Mesenchymal stem cell (in vitro differentiated cells and primary cell): ENCODE data around the gene PARD3.

Source experiments
- DNase-seq: peaks from one replicate; pipeline ENCODE4 v3.0.0-alpha.2; 2013
- H2AFZ ChIP-seq: one replicate; pipeline ENCODE4 v1.6.1; 2013; ENCODE audit warnings: low read depth, mild to moderate bottlenecking, control low read depth, inconsistent platforms, low read length, moderate library complexity
- H2AK5ac ChIP-seq: 2 replicates; pipeline ENCODE4 v1.6.1; 2013; ENCODE audit warnings: low read length, moderate library complexity, mild to moderate bottlenecking, inconsistent platforms; ENCODE audit not compliant: severe bottlenecking
- H2BK120ac ChIP-seq: one replicate; pipeline ENCODE4 v1.6.1; 2013; ENCODE audit warnings: low read depth, mild to moderate bottlenecking, inconsistent platforms, low read length, moderate library complexity
- H2BK12ac ChIP-seq, 2 experiments: one replicate each; pipeline ENCODE4 v1.6.1; 2013; ENCODE audit warnings: inconsistent platforms in 2 of 2, low read length in 2 of 2, mild to moderate bottlenecking in 2 of 2, moderate library complexity in 2 of 2, control low read depth in 1 of 2
- H2BK15ac ChIP-seq: one replicate; pipeline ENCODE4 v1.6.1; 2013; ENCODE audit warnings: mild to moderate bottlenecking, low read depth, inconsistent platforms; ENCODE audit not compliant: poor library complexity, severe bottlenecking
- H2BK5ac ChIP-seq: 2 replicates; pipeline ENCODE4 v1.6.1; 2013; ENCODE audit warnings: low read depth, mild to moderate bottlenecking, low read length, control low read depth, inconsistent platforms; ENCODE audit not compliant: poor library complexity, severe bottlenecking
- H3K14ac ChIP-seq, 2 experiments: one replicate each; pipeline ENCODE4 v1.6.1; 2013; ENCODE audit warnings: inconsistent platforms in 2 of 2, low read length in 2 of 2, control low read depth in 1 of 2, mild to moderate bottlenecking in 1 of 2, moderate library complexity in 1 of 2
- H3K18ac ChIP-seq, 2 experiments: one replicate each; pipeline ENCODE4 v1.6.1; 2013; ENCODE audit warnings: inconsistent platforms in 2 of 2, low read length in 2 of 2, control low read depth in 1 of 2, low read depth in 1 of 2, mild to moderate bottlenecking in 1 of 2
- H3K23ac ChIP-seq, 2 experiments: one replicate each; pipeline ENCODE4 v1.6.1; 2013; ENCODE audit warnings: inconsistent platforms in 2 of 2, low read length in 2 of 2, mild to moderate bottlenecking in 2 of 2, moderate library complexity in 2 of 2, control low read depth in 1 of 2
- H3K27ac ChIP-seq: 2 replicates; pipeline ENCODE4 v1.5.1; 2013; ENCODE audit warnings: mild to moderate bottlenecking, moderate library complexity, low read length, control low read depth, inconsistent platforms; ENCODE audit not compliant: poor library complexity, severe bottlenecking
- H3K27me3 ChIP-seq, 2 experiments: 2 replicates each; pipeline versions ENCODE4 v1.6.1 to v1.7.0; 2013; ENCODE audit warnings: low read length in 2 of 2, mild to moderate bottlenecking in 2 of 2, moderate library complexity in 2 of 2, control low read depth in 1 of 2, inconsistent platforms in 1 of 2; ENCODE audit not compliant: control insufficient read depth in 1 of 2, insufficient read depth in 1 of 2
- H3K36me3 ChIP-seq, 2 experiments: 2 replicates each; pipeline versions ENCODE4 v1.6.1 to v1.7.0; 2013; ENCODE audit warnings: low read length in 2 of 2, control low read depth in 1 of 2, inconsistent platforms in 1 of 2, low read depth in 1 of 2, mild to moderate bottlenecking in 1 of 2; ENCODE audit not compliant: insufficient read depth in 2 of 2, control insufficient read depth in 1 of 2
- H3K4ac ChIP-seq, 2 experiments: one replicate each; pipeline ENCODE4 v1.6.1; 2013; ENCODE audit warnings: inconsistent platforms in 2 of 2, low read length in 2 of 2, mild to moderate bottlenecking in 2 of 2, moderate library complexity in 2 of 2, control low read depth in 1 of 2, low read depth in 1 of 2
- H3K4me1 ChIP-seq: 2 replicates; pipeline ENCODE4 v1.6.1; 2013; ENCODE audit warnings: low read depth, low read length, control low read depth; ENCODE audit not compliant: control insufficient read depth, insufficient read depth
- H3K4me2 ChIP-seq: 2 replicates; pipeline ENCODE4 v1.6.1; 2013; ENCODE audit warnings: low read length, mild to moderate bottlenecking, inconsistent platforms; ENCODE audit not compliant: poor library complexity, severe bottlenecking
- H3K4me3 ChIP-seq, 2 experiments: 2 replicates each; pipeline versions ENCODE4 v1.5.1 to v1.7.0; 2013; ENCODE audit warnings: low read length in 2 of 2, mild to moderate bottlenecking in 2 of 2, control low read depth in 1 of 2, low read depth in 1 of 2; ENCODE audit not compliant: insufficient read depth in 1 of 2
- H3K79me1 ChIP-seq: replicated peaks from 2 replicates; pipeline ENCODE4 v1.6.1; 2013; ENCODE audit warnings: mild to moderate bottlenecking, control low read depth, low read length, inconsistent platforms; ENCODE audit not compliant: poor library complexity, severe bottlenecking
- H3K9ac ChIP-seq: 2 replicates; pipeline ENCODE4 v1.7.0; 2013; ENCODE audit warnings: mild to moderate bottlenecking, low read length, moderate library complexity
- H3K9me3 ChIP-seq: 2 replicates; pipeline ENCODE4 v1.7.0; 2013; ENCODE audit warnings: mild to moderate bottlenecking, low read length; ENCODE audit not compliant: control insufficient read depth
- H4K8ac ChIP-seq: one replicate; pipeline ENCODE4 v1.6.1; 2013; ENCODE audit warnings: inconsistent platforms, mild to moderate bottlenecking, low read length, moderate library complexity
- H4K91ac ChIP-seq: one replicate; pipeline ENCODE4 v1.6.1; 2013; ENCODE audit warnings: mild to moderate bottlenecking, low read length, inconsistent platforms
- WGBS: methylation state at CpG from one replicate; pipeline ENCODE4 v1.1.7; 2013; ENCODE audit warnings: mixed read lengths; 5-methylcytosine and 5-hydroxymethylcytosine counted together

Gene PARD3

DNA sequence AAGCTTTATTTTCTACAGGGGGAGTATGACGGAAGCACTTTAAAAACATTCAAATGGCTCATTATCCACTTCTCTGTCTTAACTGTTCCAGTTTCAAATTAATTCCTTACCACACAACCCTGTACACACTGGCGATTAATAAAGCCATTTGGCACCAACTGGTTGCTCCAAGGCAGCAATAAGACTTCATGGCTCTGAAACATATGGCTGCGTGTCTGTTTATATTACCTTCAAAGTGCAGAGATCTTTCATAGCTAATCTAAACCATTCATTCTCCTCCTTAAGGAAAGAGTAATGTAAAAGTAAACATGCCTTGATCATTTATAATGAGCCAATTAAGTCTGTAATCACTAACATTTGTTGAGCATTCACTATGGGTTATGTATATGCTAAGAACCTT is 325.7 kb downstream of the PARD3 start:
- H2BK120ac ChIP-seq = no peak overlapping the region
- 100% methylated on average over 3 of the region's 3 CpGs for WGBS
- peaks cover 0 to 9% of the 10 kb centered on the region in 2 experiments for H3K36me3 ChIP-seq

DNA sequence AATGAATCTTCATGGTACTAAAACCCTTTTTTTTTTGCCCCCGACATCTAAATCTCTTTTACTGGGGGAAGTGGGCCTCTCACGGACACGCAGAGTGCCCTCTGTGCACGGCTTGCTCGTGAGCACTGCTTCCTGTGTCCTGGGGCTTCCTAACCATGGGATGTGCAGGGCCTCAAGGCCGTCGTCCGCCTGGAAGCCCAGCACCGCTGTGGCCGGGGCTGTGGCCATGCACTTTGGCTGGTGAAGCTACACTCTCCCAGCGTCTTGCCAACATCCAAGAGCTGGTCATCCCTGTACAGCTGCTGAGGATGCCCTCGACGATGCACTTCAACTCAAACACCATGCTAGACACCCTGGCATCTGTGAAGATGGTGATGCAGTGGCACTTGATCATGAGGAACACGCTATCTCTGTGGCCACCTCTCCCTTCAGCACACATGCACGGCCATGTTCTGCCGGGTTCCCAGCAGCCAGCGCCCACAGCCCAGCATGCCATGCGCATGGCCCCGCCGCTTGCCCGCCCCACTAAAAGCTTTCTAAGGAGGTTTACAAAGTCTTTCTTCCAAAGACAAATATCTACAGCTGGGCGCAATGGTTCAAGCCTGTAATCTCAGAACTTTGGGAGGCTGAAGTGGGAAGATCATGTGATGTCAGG is 326.5 kb downstream of the PARD3 start:
- Histone ChIP-seq H4K8ac (no peak overlapping the region), H3K18ac (no peak overlapping the region), H3K4me1 (peaks cover 1% of the 10 kb centered on the region), H3K36me3 (peaks cover 0 to 9% of the 10 kb centered on the region in 2 experiments), H3K14ac (no peak overlapping the region), H2BK15ac (no peak overlapping the region), H4K91ac (no peak overlapping the region), H3K79me1 (peaks cover 32% of the 10 kb centered on the region), H2AK5ac (no peak overlapping the region), H3K23ac (no peak overlapping the region), H3K9me3 (no peaks in the 10 kb centered on the region), H3K27me3 (no peaks in the 10 kb centered on the region), H2BK12ac (peak overlapping the region in 1 of 2 experiments; percentile 18), H2BK120ac (no peak overlapping the region), H3K27ac (no peak overlapping the region), H2BK5ac (no peak overlapping the region), H3K4me2 (no peak overlapping the region), H3K9ac (no peak overlapping the region), H3K4me3 (no peak overlapping the region), H2AFZ (no peak overlapping the region), H3K4ac (no peak overlapping the region)
- no peak for DNase-seq
- 92% methylated on average over 22 of the region's 22 CpGs for WGBS

More for the DNA sequence above, 325.7 kb downstream of the PARD3 start:
- Histone ChIP-seq H3K27me3 (no peaks in the 10 kb centered on the region), H2BK12ac (no peak overlapping the region), H3K9me3 (no peaks in the 10 kb centered on the region), H3K4me2 (no peak overlapping the region), H3K14ac (no peak overlapping the region), H3K4ac (no peak overlapping the region), H2BK5ac (no peak overlapping the region), H3K9ac (no peak overlapping the region), H3K27ac (no peak overlapping the region), H3K4me1 (peaks cover 1% of the 10 kb centered on the region), H3K23ac (no peak overlapping the region), H4K8ac (no peak overlapping the region), H3K4me3 (no peak overlapping the region), H3K79me1 (peaks cover 36% of the 10 kb centered on the region), H2AK5ac (no peak overlapping the region), H2BK15ac (no peak overlapping the region), H3K18ac (no peak overlapping the region), H2AFZ (no peak overlapping the region), H4K91ac (no peak overlapping the region)
- no peak for DNase-seq

DNA sequence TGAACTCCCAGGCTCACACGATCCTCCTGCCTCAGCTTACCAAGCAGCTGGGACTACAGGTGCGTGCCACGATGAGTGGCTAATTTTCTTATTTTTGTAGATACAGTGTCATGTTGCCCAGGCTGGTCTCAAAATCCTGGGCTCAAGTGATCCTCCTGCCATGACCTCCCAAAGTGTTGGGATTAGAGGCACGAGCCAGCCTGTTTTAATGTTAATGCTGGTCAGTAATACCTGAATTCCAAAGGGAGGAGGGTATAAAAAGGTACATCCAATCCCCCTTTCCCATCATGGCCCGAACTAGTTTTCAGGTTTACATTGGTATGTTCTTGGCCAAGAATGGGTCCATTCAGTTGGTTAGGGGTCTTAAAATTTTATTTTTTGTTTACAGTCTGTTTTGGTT is 329.1 kb downstream of the PARD3 start:
- H3K4ac ChIP-seq = no peak overlapping the region
- WGBS = 96% methylated on average over 5 of the region's 5 CpGs
- no peaks in the 10 kb centered on the region for H3K27me3 ChIP-seq
- no peak for DNase-seq
- H2BK5ac ChIP-seq = no peak overlapping the region
- no peak overlapping the region for H2BK15ac ChIP-seq
- no peak overlapping the region for H3K9ac ChIP-seq
- H4K91ac ChIP-seq = no peak overlapping the region
- H3K4me2 ChIP-seq = no peak overlapping the region
- no peak overlapping the region for H3K14ac ChIP-seq
- no peak overlapping the region for H2BK120ac ChIP-seq
- H3K4me3 ChIP-seq = no peak overlapping the region
- H3K18ac ChIP-seq = no peak overlapping the region
- peaks cover 1% of the 10 kb centered on the region for H3K4me1 ChIP-seq
- H2AFZ ChIP-seq = no peak overlapping the region
- no peak overlapping the region for H2AK5ac ChIP-seq
- no peak overlapping the region for H4K8ac ChIP-seq
- peaks cover 44% of the 10 kb centered on the region for H3K79me1 ChIP-seq
- no peaks in the 10 kb centered on the region for H3K9me3 ChIP-seq
- no peak overlapping the region for H3K23ac ChIP-seq
- H2BK12ac ChIP-seq = no peak overlapping the region
- H3K27ac ChIP-seq = no peak overlapping the region
- peaks cover 0 to 9% of the 10 kb centered on the region in 2 experiments for H3K36me3 ChIP-seq

DNA sequence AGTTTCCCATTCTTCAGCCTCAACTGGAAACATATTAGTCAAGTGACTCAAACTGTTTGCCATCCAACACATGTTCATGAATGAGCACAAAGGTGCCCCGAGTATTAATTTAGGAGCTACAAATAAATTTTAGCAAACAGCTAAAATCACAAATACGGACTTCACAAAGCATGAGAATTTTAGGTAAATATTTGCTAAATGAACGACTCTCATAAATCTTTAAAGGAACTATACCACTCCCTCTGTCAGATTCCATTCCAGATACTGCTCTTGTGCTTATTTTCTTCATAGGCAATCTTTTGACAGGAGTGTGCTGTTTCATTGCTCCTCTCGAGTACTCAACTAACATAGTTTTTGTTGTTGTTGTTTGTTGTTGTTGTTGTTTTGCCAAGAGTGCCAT is 330.9 kb downstream of the PARD3 start:
- Histone ChIP-seq H4K8ac (no peak overlapping the region), H2AFZ (no peak overlapping the region), H2BK5ac (no peak overlapping the region), H3K9ac (no peak overlapping the region), H3K4ac (no peak overlapping the region), H3K18ac (no peak overlapping the region), H3K27me3 (no peaks in the 10 kb centered on the region), H3K4me2 (no peak overlapping the region), H3K14ac (no peak overlapping the region), H2BK15ac (no peak overlapping the region), H3K36me3 (peaks cover 0 to 9% of the 10 kb centered on the region in 2 experiments), H3K27ac (no peak overlapping the region), H3K23ac (no peak overlapping the region), H3K4me3 (no peak overlapping the region), H3K79me1 (peaks cover 45% of the 10 kb centered on the region), H3K4me1 (peaks cover 2% of the 10 kb centered on the region), H3K9me3 (no peaks in the 10 kb centered on the region), H2BK120ac (no peak overlapping the region), H2AK5ac (no peak overlapping the region), H4K91ac (no peak overlapping the region), H2BK12ac (no peak overlapping the region)
- WGBS = 73% methylated on average over 3 of the region's 4 CpGs
- no peak for DNase-seq
